Uterus (tissue), 4 donors: ENCODE data around the gene MORN3. TPM values are rescaled to one million over a fixed set of nuclear protein-coding genes. Genes with fewer than 3 reads are reported as not detected.

ENCODE experiments used
- DNase-seq, 2 donors: peaks; one replicate each; pipeline ENCODE4 v3.0.0-alpha.2; 2019 to 2020
- H3K27ac ChIP-seq, 2 donors: fragments of 200-600 bp; sonication (generic); 1 replicate in 1 of 2; 2 replicates in 1 of 2; pipeline ENCODE4 v1.5.1; 2016 to 2018
- H3K27me3 ChIP-seq, 2 donors: fragments of 200-600 bp; sonication (generic); one replicate each; pipeline ENCODE4 v1.5.1; 2018 to 2019; ENCODE audit warnings: control low read depth in 1 of 2
- H3K36me3 ChIP-seq, 2 donors: fragments of 200-600 bp; sonication (generic); one replicate each; pipeline ENCODE4 v1.5.1; 2019; ENCODE audit warnings: control low read depth in 1 of 2
- H3K4me1 ChIP-seq, 2 donors: fragments of 200-600 bp; sonication (generic); one replicate each; pipeline ENCODE4 v1.5.1; 2018 to 2019; ENCODE audit warnings: control low read depth in 1 of 2
- H3K4me3 ChIP-seq, 2 donors: fragments of 200-600 bp; sonication (generic); 1 replicate in 1 of 2; 2 replicates in 1 of 2; pipeline ENCODE4 v1.5.1; 2018 to 2019; ENCODE audit warnings: mild to moderate bottlenecking in 1 of 2
- H3K9me3 ChIP-seq, 2 donors: fragments of 200-600 bp; sonication (generic); one replicate each; pipeline ENCODE4 v1.5.1; 2019; ENCODE audit warnings: control low read depth in 1 of 2
- POLR2A ChIP-seq, 2 donors: fragments of 450-650 bp; IDR thresholded peaks; one replicate each; pipeline ENCODE4 v1.6.1; 2016; ENCODE audit warnings: antibody characterized with exemption in 2 of 2, mild to moderate bottlenecking in 1 of 2, moderate library complexity in 1 of 2
- intact Hi-C: fragments of 100-400 bp; cut with DNase I; formaldehyde crosslinking; loops from one replicate; pipeline ENCODE4 v1.15.1; 2023; ENCODE audit warnings: low total_unique reads
- total RNA-seq, 4 donors: library from RNA; depleted of rRNA in 3 of 4; stranded (reverse); fragments of >200 nt in 3 of 4; gene quantifications; one replicate each; pipeline versions ENCODE4 v1.1.0 to v1.2.4, GENCODE V29; 2014 to 2023
- TF ChIP-seq, protein P1 (sequence below), 4 experiments: fragments of 200-600 bp in 2 of 4; fragments of 450-650 bp in 2 of 4; sonication (generic) in 2 of 4; IDR thresholded peaks; one replicate each; pipeline ENCODE4 v1.5.1; 2016 to 2019; ENCODE audit warnings: antibody characterized with exemption in 4 of 4, mild to moderate bottlenecking in 2 of 4, moderate library complexity in 1 of 4
- donor health status: DM: yes; HTN: yes; CAD: no.

The MORN3 gene
- total RNA-seq, 4 donors from 2014 or later: 0.27 to 1.9 TPM; not detected in 2

DNA sequence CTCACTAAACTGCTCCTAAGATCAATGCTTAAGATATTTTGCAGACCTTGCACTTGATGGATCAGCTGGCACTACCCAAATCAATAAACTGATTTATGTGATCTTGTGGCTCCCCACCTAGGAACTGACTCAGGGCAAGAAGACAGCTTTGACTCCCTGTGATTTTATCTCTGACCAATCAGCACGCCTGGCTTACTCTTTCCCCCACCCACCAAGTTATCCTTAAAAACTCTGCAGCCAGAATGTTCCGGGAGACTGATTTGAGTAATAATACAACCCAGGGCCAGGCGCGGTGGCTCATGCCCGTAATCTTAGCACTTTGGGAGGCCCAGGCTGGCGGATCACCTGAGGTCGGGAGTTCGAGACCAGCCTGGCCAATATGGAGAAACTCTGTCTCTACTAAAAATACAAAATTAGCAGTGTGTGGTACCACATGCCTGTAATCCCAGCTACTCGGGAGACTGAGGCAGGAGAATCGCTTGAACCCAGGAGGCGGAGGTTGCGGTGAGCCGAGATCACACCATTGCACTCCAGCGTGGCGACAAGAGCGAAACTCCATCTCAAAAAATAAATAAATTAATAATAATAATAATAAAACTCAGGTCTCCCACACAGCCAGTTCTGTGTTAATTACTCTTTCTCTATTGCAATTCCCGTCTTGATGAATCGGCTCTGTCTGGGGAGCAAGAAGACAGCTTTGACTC is 12.0 kb downstream of the MORN3 start:
- intact Hi-C loops: no loop called here
- DNase-seq: no peak
- Histone ChIP-seq H3K4me3 (no peak overlapping the region), H3K36me3 (no peaks in the 10 kb centered on the region), H3K4me1 (no peaks in the 10 kb centered on the region), H3K27me3 (no peaks in the 10 kb centered on the region), H3K27ac (no peak overlapping the region), H3K9me3 (no peaks in the 10 kb centered on the region)
- TF ChIP-seq, protein P1, sequence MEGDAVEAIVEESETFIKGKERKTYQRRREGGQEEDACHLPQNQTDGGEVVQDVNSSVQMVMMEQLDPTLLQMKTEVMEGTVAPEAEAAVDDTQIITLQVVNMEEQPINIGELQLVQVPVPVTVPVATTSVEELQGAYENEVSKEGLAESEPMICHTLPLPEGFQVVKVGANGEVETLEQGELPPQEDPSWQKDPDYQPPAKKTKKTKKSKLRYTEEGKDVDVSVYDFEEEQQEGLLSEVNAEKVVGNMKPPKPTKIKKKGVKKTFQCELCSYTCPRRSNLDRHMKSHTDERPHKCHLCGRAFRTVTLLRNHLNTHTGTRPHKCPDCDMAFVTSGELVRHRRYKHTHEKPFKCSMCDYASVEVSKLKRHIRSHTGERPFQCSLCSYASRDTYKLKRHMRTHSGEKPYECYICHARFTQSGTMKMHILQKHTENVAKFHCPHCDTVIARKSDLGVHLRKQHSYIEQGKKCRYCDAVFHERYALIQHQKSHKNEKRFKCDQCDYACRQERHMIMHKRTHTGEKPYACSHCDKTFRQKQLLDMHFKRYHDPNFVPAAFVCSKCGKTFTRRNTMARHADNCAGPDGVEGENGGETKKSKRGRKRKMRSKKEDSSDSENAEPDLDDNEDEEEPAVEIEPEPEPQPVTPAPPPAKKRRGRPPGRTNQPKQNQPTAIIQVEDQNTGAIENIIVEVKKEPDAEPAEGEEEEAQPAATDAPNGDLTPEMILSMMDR (IDR thresholded peaks at IDR 0.05): no peak
- TF ChIP-seq POLR2A (IDR thresholded peaks at IDR 0.05): no peak

DNA sequence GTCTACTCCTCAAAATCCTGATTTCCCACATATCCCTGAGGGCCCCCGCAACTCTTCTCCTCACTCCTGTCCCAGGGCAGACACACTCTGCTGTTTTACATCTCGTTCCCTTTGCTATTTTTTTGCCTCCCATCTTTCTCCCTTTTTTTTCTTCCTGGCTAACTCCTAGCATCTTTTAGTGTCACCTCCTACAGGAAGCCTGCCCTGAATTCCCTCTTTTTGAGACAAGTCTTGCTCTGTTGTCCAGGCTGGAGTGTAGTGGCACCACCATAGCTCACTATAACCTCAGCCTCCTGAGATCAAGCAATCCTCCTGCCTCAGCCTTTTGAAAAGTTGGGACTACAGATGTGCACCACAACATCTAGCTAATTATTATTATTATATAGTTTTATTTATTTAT is 13.3 kb downstream of the MORN3 start:
- H3K4me3 ChIP-seq: no peak overlapping the region
- no peak for DNase-seq
- H3K4me1 ChIP-seq: no peaks in the 10 kb centered on the region
- no peaks in the 10 kb centered on the region for H3K36me3 ChIP-seq
- no peaks in the 10 kb centered on the region for H3K9me3 ChIP-seq
- intact Hi-C loops: no loop called here
- H3K27me3 ChIP-seq: no peaks in the 10 kb centered on the region
- H3K27ac ChIP-seq: no peak overlapping the region
- TF ChIP-seq, protein P1 (IDR thresholded peaks at IDR 0.05): no peak
- TF ChIP-seq POLR2A (IDR thresholded peaks at IDR 0.05): no peak

DNA sequence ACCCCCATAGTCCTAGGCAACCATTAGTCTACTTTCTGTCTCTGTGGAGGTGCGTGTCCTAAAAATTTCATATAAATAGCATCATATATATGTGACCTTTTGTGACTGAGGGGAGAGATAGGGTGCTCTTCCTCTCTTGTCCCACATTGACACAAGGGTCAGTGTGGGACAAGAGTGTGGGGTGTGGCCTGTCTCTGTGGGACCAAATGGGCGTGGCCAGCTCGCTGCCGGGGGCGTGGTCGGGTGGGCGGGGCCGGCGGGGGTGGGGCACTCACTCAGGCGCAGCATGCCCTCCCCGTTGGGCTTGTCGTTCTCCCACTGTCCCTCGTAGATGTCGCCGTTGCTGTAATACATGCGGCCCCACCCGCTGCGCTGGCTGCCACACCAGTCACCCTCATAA is 15.5 kb downstream of the MORN3 start:
- TF ChIP-seq, protein P1 (IDR thresholded peaks at IDR 0.05): no peak
- TF ChIP-seq POLR2A (IDR thresholded peaks at IDR 0.05): no peak
- intact Hi-C loops: no loop called here
- Histone ChIP-seq H3K4me3 (no peak overlapping the region), H3K9me3 (no peaks in the 10 kb centered on the region), H3K4me1 (no peaks in the 10 kb centered on the region), H3K27me3 (no peaks in the 10 kb centered on the region), H3K27ac (no peak overlapping the region), H3K36me3 (no peaks in the 10 kb centered on the region)
- DNase-seq: no peak

DNA sequence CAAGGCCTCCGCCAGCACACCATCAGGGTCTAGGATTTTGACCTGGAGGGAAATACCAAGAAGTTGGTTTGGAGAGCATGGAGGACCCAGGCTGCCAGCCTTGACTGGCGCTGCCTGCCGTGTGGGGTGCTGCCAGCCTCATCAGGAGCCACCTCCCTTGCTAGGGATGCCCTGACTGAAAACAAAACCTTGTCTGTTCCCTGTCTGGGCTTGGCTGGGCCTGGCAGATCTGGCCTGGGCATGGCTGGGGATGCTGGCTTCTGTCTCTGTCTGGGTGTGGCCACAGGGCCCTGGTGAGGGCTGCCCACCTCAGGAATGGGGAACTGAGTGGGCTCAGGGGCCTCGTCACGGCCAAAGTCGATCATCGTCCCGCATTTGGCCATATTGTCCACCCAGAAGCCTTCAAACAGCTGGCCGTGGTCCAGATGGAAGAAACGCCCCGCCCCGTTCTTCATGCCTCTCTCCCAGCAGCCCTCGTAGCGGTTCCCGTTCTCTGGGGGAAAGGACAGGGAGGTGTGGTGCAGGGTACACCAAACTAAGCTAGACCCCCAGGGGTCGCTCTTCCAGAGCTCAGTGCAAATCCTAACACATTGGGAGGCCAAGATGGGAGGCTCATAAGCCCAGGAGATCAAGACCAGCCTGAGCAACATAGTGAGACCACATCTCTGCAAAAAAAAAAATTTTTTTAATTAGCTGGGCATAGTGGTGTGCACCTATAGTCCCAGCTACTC is 16.5 kb downstream of the MORN3 start:
- H3K4me1 ChIP-seq: no peaks in the 10 kb centered on the region
- DNase-seq: no peak
- no peaks in the 10 kb centered on the region for H3K27me3 ChIP-seq
- H3K36me3 ChIP-seq: no peaks in the 10 kb centered on the region
- H3K27ac ChIP-seq: no peak overlapping the region
- H3K4me3 ChIP-seq: no peak overlapping the region
- H3K9me3 ChIP-seq: no peaks in the 10 kb centered on the region
- intact Hi-C loops: no loop called here
- TF ChIP-seq POLR2A (IDR thresholded peaks at IDR 0.05): no peak
- TF ChIP-seq, protein P1 (IDR thresholded peaks at IDR 0.05): no peak

DNA sequence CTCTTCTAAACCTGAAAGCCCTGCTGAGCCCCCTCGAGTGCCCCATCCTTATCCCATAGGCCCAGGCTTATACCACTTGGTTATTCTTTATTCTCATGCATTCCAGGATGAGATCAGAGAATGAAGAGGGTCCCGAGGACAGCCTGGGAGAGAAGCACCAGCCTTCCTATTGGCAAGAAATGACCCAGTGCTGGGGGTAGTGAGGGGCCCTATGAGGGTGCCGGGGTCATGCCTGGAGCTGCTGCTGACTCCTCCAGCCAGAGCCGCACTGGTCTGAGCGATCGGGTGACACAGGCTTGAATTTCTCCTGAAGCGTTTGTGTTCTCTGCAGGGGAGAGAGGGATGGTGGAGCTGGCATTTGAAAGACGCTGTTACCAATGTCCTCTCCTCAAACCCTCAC is 18.1 kb downstream of the MORN3 start:
- Histone ChIP-seq H3K4me1 (no peaks in the 10 kb centered on the region), H3K27me3 (no peaks in the 10 kb centered on the region), H3K9me3 (no peaks in the 10 kb centered on the region), H3K27ac (no peak overlapping the region), H3K4me3 (no peak overlapping the region), H3K36me3 (no peaks in the 10 kb centered on the region)
- no peak for TF ChIP-seq POLR2A (IDR thresholded peaks at IDR 0.05)
- TF ChIP-seq, protein P1 (IDR thresholded peaks at IDR 0.05): no peak
- no peak for DNase-seq
- intact Hi-C loops: no loop called here
